K562 (cell line): ENCODE measurements around the gene SMG9. TPM values are rescaled to one million over a fixed set of nuclear protein-coding genes. Genes with fewer than 3 reads are reported as not detected.

Experiments
- ADNP ChIP-seq: fragments of 200-800 bp; sonication (Bioruptor generic); IDR thresholded peaks from 2 replicates; pipeline ENCODE4 v1.6.1; 2016; ENCODE audit warnings: missing genetic modification characterization, missing compliant biosample characterization
- ATF1 ChIP-seq, 2 experiments: fragments of 450-650 bp in 1 of 2; IDR thresholded peaks; 2 replicates each; pipeline ENCODE4 v1.6.1; 2016; ENCODE audit warnings: missing compliant biosample characterization in 1 of 2, missing genetic modification characterization in 1 of 2
- CBX3 ChIP-seq, 2 experiments: IDR thresholded peaks; 1 replicate in 1 of 2; 2 replicates in 1 of 2; pipeline ENCODE4 v1.6.1; 2012; ENCODE audit warnings: inconsistent platforms in 2 of 2, low read length in 2 of 2, borderline replicate concordance in 1 of 2, control low read depth in 1 of 2
- DDX20 ChIP-seq: fragments of 450-650 bp; IDR thresholded peaks from 2 replicates; pipeline ENCODE4 v1.6.1; 2016; ENCODE audit warnings: missing genetic modification characterization, low read depth, mild to moderate bottlenecking, missing compliant biosample characterization, moderate library complexity
- DMBX1 ChIP-seq: fragments of 250-450 bp; sonication (Bioruptor Pico); IDR thresholded peaks from 2 replicates; pipeline ENCODE4 v1.8.0; 2022; ENCODE audit warnings: inconsistent platforms, mild to moderate bottlenecking, moderate library complexity, borderline replicate concordance
- LCOR ChIP-seq: sonication (generic); formaldehyde crosslinking; IDR thresholded peaks from 2 replicates; pipeline ENCODE4 v1.8.0; 2022; ENCODE audit warnings: mild to moderate bottlenecking, missing genetic modification reagents
- MEF2A ChIP-seq: IDR thresholded peaks from 2 replicates; pipeline ENCODE4 v1.6.1; 2011; ENCODE audit warnings: low read depth, mild to moderate bottlenecking, low read length, moderate library complexity; ENCODE audit not compliant: control insufficient read depth
- MYNN ChIP-seq, 2 experiments: sonication (generic); formaldehyde crosslinking in 1 of 2; IDR thresholded peaks; 2 replicates each; pipeline versions ENCODE4 v1.5.0 to v1.6.1; 2016 to 2020; ENCODE audit warnings: antibody characterized with exemption in 1 of 2, missing genetic modification reagents in 1 of 2
- NFE2 ChIP-seq: IDR thresholded peaks from 2 replicates; pipeline ENCODE4 v1.6.1; 2014; ENCODE audit warnings: antibody characterized with exemption, low read depth
- RFX5 ChIP-seq: IDR thresholded peaks from 2 replicates; pipeline ENCODE4 v1.6.1; 2011; ENCODE audit warnings: low read depth, mild to moderate bottlenecking, improper control_type of control experiment, low read length
- RUNX1 ChIP-seq: sonication (generic); IDR thresholded peaks from 2 replicates; pipeline ENCODE4 v1.6.1; 2016; ENCODE audit warnings: antibody characterized with exemption, low read depth
- SAP30 ChIP-seq: fragments of 200-600 bp; sonication (generic); IDR thresholded peaks from 2 replicates; pipeline ENCODE4 v1.6.1; 2012; ENCODE audit warnings: borderline replicate concordance, low read depth, mild to moderate bottlenecking, moderate library complexity, low read length, control low read depth, inconsistent platforms; ENCODE audit not compliant: insufficient read depth, poor library complexity, severe bottlenecking
- TFAM ChIP-seq: fragments of 250-450 bp; sonication (Bioruptor Pico); conservative IDR thresholded peaks from 2 replicates; pipeline ENCODE4 v1.5.0; 2021; ENCODE audit warnings: mild to moderate bottlenecking, moderate library complexity
- ZNF140 ChIP-seq: fragments of 250-450 bp; sonication (Bioruptor Pico); IDR thresholded peaks from 2 replicates; pipeline ENCODE4 v1.8.0; 2021; ENCODE audit warnings: moderate library complexity, mild to moderate bottlenecking, inconsistent platforms
- ZNF146 ChIP-seq: IDR thresholded peaks from one replicate; pipeline ENCODE4 v1.6.1; 2018; ENCODE audit warnings: missing compliant biosample characterization; ENCODE audit not compliant: unreplicated experiment
- polyA plus RNA-seq, 8 experiments: library from polyadenylated mRNA; depleted of rRNA in 4 of 8; stranded (reverse) in 5 of 8; unstranded in 3 of 8; fragments of >200 nt; fragmentation: Nextera tagmentation in 2 of 8; fragmentation: Illumina TruSeq in 1 of 8; extraction: Ambion mirVana in 2 of 8; extraction: Trizol in 1 of 8; gene quantifications; 2 replicates each; pipeline versions ENCODE4 v1.2.1 to v1.2.3, GENCODE V29; 2011 to 2014; ENCODE audit warnings: inconsistent platforms in 1 of 8, missing spikeins in 1 of 8
- total RNA-seq, 7 experiments: library from RNA; depleted of rRNA in 6 of 7; stranded (reverse); fragments of >200 nt in 6 of 7; fragmentation: Illumina TruSeq in 2 of 7; extraction: Trizol in 2 of 7; gene quantifications; 2 replicates each; pipeline versions ENCODE4 v1.2.1 to v1.2.3, GENCODE V29; 2011 to 2021; ENCODE audit warnings: low replicate concordance in 1 of 7
- TF ChIP-seq, protein P1 (sequence below): fragments of 450-650 bp; IDR thresholded peaks from one replicate; pipeline ENCODE4 v1.6.1; 2018; ENCODE audit warnings: mild to moderate bottlenecking, moderate library complexity; ENCODE audit not compliant: partially characterized antibody
- TF ChIP-seq, protein P2 (sequence below): fragments of 250-450 bp; sonication (Bioruptor Pico); IDR thresholded peaks from 2 replicates; pipeline ENCODE4 v1.4.0; 2020
- TF ChIP-seq, protein P3 (sequence below): fragments of 450-650 bp; IDR thresholded peaks from 2 replicates; pipeline ENCODE4 v1.6.1; 2017; ENCODE audit warnings: antibody characterized with exemption, mild to moderate bottlenecking
- TF ChIP-seq, protein P4 (sequence below): fragments of 450-650 bp; IDR thresholded peaks from 2 replicates; pipeline ENCODE4 v1.6.1; 2016

Gene SMG9
- total and polyA plus RNA-seq, 9 of the 15 experiments (the other 6 are each of a cell fraction or from before 2014, with no cell fraction given) = 1.7 to 79.7 (median 40.2) TPM

DNA sequence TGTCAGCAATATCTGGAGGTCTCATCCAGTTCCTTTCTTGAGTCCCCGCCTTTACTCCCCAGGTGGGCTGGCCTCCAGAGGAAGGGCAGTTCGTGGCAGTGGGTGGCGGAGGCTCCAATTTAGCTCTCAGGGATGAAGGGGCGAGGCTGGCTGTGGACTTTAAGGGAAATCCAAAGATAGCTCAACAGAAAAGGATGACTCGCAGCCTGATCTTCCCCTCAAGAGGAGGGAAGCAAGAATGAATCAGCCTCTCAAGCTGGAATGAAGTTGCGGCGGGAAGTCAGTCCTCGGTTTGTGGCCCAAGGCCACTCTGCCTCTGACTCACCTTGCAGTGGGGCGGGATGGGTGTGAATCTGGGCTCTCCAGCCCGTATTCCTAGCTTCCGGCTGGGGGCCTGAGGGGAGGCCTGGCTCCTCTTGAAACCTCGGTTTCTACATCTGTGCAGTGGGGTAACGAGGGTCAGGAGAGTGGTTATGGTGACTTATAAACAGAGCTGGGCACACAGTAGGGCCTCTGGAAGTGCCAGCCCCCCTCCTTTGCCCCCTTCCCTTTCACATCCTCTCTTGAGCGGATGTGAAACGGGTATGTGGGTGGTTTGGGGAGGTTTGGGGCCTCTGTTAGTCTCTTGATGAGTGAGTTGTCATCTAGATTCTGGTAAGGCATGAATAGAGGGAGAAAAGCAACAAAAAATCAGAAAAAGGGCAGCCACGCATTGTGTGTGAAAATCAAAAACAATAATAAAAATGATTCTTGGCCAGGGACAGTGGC lies 10.5 kb upstream of the SMG9 start (continued):
- TF ChIP-seq RFX5 (no peak), ATF1 (CRISPR knock-in tag; IDR thresholded peaks at IDR 0.05) (no peak), ATF1 (tag; IDR thresholded peaks at IDR 0.05) (no peak), ZNF140 (CRISPR knock-in tag) (no peak), LCOR (CRISPR knock-in tag) (peak; percentile 24; the same call in 1 of the 2 replicates), DMBX1 (CRISPR knock-in tag) (no peak; the same call in 1 of the 2 replicates), MYNN (IDR thresholded peaks at IDR 0.05) (peak; percentile 47; the same call in 1 of the 2 replicates), MYNN (CRISPR knock-in tag; IDR thresholded peaks at IDR 0.05) (no peak), DDX20 (tag) (no peak), NFE2 (peak; percentile 49; the same call in 1 of the 2 replicates), ZNF146 (CRISPR knock-in tag) (no peak), ADNP (tag) (no peak; the same call in 1 of the 2 replicates), MEF2A (peak; percentile 56; the same call in 1 of the 2 replicates), TFAM (no peak), SAP30 (no peak), RUNX1 (no peak; the same call in 1 of the 2 replicates), CBX3 (IDR thresholded peaks at IDR 0.05; ENCODE audit: borderline replicate concordance in 1 of 2, low read length in 2 of 2) (peak in 1 of 2 experiments; percentile 15; a peak in 1 of 3 replicates)
- TF ChIP-seq, protein P1, sequence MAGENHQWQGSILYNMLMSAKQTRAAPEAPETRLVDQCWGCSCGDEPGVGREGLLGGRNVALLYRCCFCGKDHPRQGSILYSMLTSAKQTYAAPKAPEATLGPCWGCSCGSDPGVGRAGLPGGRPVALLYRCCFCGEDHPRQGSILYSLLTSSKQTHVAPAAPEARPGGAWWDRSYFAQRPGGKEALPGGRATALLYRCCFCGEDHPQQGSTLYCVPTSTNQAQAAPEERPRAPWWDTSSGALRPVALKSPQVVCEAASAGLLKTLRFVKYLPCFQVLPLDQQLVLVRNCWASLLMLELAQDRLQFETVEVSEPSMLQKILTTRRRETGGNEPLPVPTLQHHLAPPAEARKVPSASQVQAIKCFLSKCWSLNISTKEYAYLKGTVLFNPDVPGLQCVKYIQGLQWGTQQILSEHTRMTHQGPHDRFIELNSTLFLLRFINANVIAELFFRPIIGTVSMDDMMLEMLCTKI = no peak
- TF ChIP-seq, protein P2, sequence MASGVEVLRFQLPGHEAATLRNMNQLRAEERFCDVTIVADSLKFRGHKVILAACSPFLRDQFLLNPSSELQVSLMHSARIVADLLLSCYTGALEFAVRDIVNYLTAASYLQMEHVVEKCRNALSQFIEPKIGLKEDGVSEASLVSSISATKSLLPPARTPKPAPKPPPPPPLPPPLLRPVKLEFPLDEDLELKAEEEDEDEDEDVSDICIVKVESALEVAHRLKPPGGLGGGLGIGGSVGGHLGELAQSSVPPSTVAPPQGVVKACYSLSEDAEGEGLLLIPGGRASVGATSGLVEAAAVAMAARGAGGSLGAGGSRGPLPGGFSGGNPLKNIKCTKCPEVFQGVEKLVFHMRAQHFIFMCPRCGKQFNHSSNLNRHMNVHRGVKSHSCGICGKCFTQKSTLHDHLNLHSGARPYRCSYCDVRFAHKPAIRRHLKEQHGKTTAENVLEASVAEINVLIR = no peak
- TF ChIP-seq, protein P3, sequence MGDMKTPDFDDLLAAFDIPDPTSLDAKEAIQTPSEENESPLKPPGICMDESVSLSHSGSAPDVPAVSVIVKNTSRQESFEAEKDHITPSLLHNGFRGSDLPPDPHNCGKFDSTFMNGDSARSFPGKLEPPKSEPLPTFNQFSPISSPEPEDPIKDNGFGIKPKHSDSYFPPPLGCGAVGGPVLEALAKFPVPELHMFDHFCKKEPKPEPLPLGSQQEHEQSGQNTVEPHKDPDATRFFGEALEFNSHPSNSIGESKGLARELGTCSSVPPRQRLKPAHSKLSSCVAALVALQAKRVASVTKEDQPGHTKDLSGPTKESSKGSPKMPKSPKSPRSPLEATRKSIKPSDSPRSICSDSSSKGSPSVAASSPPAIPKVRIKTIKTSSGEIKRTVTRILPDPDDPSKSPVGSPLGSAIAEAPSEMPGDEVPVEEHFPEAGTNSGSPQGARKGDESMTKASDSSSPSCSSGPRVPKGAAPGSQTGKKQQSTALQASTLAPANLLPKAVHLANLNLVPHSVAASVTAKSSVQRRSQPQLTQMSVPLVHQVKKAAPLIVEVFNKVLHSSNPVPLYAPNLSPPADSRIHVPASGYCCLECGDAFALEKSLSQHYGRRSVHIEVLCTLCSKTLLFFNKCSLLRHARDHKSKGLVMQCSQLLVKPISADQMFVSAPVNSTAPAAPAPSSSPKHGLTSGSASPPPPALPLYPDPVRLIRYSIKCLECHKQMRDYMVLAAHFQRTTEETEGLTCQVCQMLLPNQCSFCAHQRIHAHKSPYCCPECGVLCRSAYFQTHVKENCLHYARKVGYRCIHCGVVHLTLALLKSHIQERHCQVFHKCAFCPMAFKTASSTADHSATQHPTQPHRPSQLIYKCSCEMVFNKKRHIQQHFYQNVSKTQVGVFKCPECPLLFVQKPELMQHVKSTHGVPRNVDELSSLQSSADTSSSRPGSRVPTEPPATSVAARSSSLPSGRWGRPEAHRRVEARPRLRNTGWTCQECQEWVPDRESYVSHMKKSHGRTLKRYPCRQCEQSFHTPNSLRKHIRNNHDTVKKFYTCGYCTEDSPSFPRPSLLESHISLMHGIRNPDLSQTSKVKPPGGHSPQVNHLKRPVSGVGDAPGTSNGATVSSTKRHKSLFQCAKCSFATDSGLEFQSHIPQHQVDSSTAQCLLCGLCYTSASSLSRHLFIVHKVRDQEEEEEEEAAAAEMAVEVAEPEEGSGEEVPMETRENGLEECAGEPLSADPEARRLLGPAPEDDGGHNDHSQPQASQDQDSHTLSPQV = peak; percentile 36; the same call in 1 of the 2 replicates
- TF ChIP-seq, protein P4, sequence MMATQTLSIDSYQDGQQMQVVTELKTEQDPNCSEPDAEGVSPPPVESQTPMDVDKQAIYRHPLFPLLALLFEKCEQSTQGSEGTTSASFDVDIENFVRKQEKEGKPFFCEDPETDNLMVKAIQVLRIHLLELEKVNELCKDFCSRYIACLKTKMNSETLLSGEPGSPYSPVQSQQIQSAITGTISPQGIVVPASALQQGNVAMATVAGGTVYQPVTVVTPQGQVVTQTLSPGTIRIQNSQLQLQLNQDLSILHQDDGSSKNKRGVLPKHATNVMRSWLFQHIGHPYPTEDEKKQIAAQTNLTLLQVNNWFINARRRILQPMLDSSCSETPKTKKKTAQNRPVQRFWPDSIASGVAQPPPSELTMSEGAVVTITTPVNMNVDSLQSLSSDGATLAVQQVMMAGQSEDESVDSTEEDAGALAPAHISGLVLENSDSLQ = no peak
